Osteoblast (primary cell): Measurements from ENCODE around the gene DPF3. TPM values are rescaled to one million over a fixed set of nuclear protein-coding genes. Genes with fewer than 3 reads are reported as not detected.

Source experiments
- DNase-seq: peaks from one replicate; pipeline ENCODE4 v3.0.0; 2011; ENCODE audit warnings: low spot score, mixed read lengths; ENCODE audit not compliant: insufficient read length; ENCODE audit errors: missing footprints
- H2AFZ ChIP-seq: 2 replicates; pipeline ENCODE4 v1.6.0; 2011; ENCODE audit warnings: mild to moderate bottlenecking, low read length
- H3K27ac ChIP-seq: 2 replicates; pipeline ENCODE4 v1.5.1; 2011; ENCODE audit warnings: mild to moderate bottlenecking, low read depth, low read length, moderate library complexity
- H3K27me3 ChIP-seq: 2 replicates; pipeline ENCODE4 v1.6.0; 2012; ENCODE audit warnings: mild to moderate bottlenecking, control low read depth, inconsistent platforms, low read length, moderate library complexity; ENCODE audit not compliant: insufficient read depth
- H3K36me3 ChIP-seq: 2 replicates; pipeline ENCODE4 v1.5.1; 2011; ENCODE audit warnings: mild to moderate bottlenecking, low read length, control low read depth, moderate library complexity; ENCODE audit not compliant: insufficient read depth
- H3K4me1 ChIP-seq: 2 replicates; pipeline ENCODE4 v1.5.1; 2011; ENCODE audit warnings: mild to moderate bottlenecking, low read length, control low read depth, moderate library complexity; ENCODE audit not compliant: insufficient read depth
- H3K4me2 ChIP-seq: 2 replicates; pipeline ENCODE4 v1.6.0; 2011; ENCODE audit warnings: mild to moderate bottlenecking, low read length; ENCODE audit not compliant: insufficient read depth
- H3K4me3 ChIP-seq: fragments of 200-600 bp; sonication (generic); 3 replicates; pipeline ENCODE4 v1.5.1; 2012; ENCODE audit warnings: mild to moderate bottlenecking, low read length, inconsistent platforms; ENCODE audit not compliant: insufficient read depth
- H3K79me2 ChIP-seq: 2 replicates; pipeline ENCODE4 v1.6.0; 2012; ENCODE audit warnings: mild to moderate bottlenecking, low read length, control low read depth, inconsistent platforms; ENCODE audit not compliant: insufficient read depth
- H3K9me3 ChIP-seq: 2 replicates; pipeline ENCODE4 v1.5.1; 2011; ENCODE audit warnings: low read depth, low read length, control low read depth
- H4K20me1 ChIP-seq: 2 replicates; pipeline ENCODE4 v1.6.0; 2012; ENCODE audit warnings: mild to moderate bottlenecking, low read length, control low read depth; ENCODE audit not compliant: insufficient read depth
- total RNA-seq: library from RNA; depleted of rRNA; stranded (reverse); fragments of >200 nt; gene quantifications from 2 replicates; pipeline ENCODE4 v1.2.3, GENCODE V29; 2012
- TF ChIP-seq, protein P1 (sequence below): IDR thresholded peaks from 2 replicates; pipeline ENCODE4 v1.5.1; 2011; ENCODE audit warnings: mild to moderate bottlenecking, low read depth, low read length, moderate library complexity; ENCODE audit errors: extremely low read depth

The DPF3 gene
- total RNA-seq, 1 donor = 1.8 TPM

GRCh38 chr14:72894323-72894622 lies 372 bp upstream of the DPF3 start:
- Histone ChIP-seq H3K36me3 (no peaks in the 10 kb centered on the region), H4K20me1 (no peaks in the 10 kb centered on the region), H3K4me1 (peaks cover 18% of the 10 kb centered on the region), H2AFZ (peak overlapping the region; percentile 91), H3K4me3 (peak overlapping the region; percentile 88), H3K27me3 (peaks cover 13% of the 10 kb centered on the region), H3K4me2 (peak overlapping the region; percentile 92), H3K27ac (no peak overlapping the region), H3K79me2 (peaks cover 18% of the 10 kb centered on the region), H3K9me3 (no peaks in the 10 kb centered on the region)
- no peak for DNase-seq
- TF ChIP-seq, protein P1, sequence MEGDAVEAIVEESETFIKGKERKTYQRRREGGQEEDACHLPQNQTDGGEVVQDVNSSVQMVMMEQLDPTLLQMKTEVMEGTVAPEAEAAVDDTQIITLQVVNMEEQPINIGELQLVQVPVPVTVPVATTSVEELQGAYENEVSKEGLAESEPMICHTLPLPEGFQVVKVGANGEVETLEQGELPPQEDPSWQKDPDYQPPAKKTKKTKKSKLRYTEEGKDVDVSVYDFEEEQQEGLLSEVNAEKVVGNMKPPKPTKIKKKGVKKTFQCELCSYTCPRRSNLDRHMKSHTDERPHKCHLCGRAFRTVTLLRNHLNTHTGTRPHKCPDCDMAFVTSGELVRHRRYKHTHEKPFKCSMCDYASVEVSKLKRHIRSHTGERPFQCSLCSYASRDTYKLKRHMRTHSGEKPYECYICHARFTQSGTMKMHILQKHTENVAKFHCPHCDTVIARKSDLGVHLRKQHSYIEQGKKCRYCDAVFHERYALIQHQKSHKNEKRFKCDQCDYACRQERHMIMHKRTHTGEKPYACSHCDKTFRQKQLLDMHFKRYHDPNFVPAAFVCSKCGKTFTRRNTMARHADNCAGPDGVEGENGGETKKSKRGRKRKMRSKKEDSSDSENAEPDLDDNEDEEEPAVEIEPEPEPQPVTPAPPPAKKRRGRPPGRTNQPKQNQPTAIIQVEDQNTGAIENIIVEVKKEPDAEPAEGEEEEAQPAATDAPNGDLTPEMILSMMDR = no peak

DNA sequence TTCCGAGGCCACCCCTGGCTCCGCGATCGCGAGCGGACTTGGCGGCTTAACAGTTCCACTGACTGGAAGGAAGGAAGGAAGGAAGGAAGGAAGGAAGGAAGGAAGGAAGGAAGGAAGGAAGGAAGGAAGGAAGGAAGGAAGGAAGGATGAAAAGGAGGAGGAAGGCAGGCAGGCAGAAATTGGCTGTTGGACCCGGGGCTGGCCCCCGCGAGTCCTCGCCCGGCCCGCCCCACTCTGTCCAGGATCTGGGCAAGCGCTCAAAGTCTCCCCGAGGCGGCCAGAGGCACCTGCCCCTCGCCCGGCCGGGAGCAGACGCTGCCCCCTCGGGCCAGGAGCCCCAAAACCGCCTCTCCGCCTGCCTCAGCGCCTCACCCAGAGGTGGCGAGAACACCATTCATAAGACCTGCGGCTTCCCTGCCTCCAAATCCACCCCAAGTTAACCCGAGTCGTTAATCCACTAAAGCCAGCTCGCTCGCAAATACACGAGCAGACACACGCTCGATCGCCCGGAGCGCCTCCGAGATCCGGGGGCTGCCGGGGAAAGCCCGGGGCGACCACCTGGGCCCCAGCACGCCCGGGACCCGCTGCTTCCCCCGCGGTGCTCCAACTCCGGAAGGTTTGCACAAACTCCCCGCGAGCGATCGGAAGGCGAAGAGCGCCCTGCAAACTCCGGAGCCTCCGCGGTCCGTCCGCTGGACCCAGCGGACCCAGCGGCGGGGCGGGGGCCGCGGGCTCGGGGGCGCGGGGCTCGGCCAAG lies 844 bp downstream of the DPF3 start:
- Histone ChIP-seq H3K27ac (no peak overlapping the region), H3K4me1 (peaks cover 18% of the 10 kb centered on the region), H3K79me2 (peaks cover 23% of the 10 kb centered on the region), H4K20me1 (no peaks in the 10 kb centered on the region), H3K36me3 (no peaks in the 10 kb centered on the region), H3K9me3 (no peaks in the 10 kb centered on the region), H2AFZ (peak overlapping the region; percentile 90), H3K4me2 (peak overlapping the region; percentile 92), H3K4me3 (peak overlapping the region; percentile 88), H3K27me3 (peaks cover 13% of the 10 kb centered on the region)
- peak; percentile 75 for DNase-seq
- TF ChIP-seq, protein P1 = no peak

DNA sequence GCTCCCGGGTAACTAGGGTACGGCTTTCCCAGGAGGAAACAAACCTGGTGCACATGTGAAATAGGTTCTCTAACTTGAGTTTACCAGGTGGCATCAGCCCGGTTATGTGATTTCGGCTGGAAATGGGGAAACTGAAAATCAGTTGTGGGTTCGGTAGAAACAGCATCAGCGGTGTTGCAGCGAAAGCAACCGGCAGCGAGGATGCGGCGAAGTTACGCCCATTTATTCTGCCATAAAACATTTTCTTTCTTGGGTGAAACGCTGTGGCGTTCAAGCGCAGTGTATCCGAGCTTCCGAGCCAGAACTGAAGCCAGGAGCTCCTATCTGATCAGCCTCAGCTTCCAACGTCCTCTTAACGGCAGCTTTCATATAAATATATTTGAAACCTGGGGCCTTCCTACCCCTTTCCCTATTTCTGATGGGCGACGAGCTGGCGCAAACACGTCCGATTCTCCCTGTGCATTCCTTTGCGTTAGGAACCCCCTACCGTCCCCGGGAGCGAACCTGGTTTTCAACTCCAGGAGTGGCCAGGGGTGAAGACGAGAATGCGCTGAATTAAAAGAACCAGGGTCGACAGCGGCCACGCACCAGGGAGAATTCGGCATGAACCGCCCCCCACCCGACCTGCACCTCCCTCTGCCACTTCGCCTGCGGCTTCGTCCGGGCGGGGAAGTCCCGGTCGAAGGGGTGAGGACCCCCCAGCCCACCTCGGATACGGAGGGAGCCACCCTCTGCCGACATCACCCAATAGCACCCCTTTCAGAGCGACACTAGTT lies 1.6 kb downstream of the DPF3 start:
- Histone ChIP-seq H3K4me1 (peaks cover 18% of the 10 kb centered on the region), H3K36me3 (no peaks in the 10 kb centered on the region), H4K20me1 (no peaks in the 10 kb centered on the region), H3K4me2 (peak overlapping the region; percentile 92), H3K4me3 (peak overlapping the region; percentile 88), H2AFZ (peak overlapping the region; percentile 90), H3K27me3 (peaks cover 13% of the 10 kb centered on the region), H3K79me2 (peaks cover 29% of the 10 kb centered on the region), H3K27ac (peak overlapping the region; percentile 10), H3K9me3 (no peaks in the 10 kb centered on the region)
- TF ChIP-seq, protein P1 = no peak
- peak; percentile 62 for DNase-seq

DNA sequence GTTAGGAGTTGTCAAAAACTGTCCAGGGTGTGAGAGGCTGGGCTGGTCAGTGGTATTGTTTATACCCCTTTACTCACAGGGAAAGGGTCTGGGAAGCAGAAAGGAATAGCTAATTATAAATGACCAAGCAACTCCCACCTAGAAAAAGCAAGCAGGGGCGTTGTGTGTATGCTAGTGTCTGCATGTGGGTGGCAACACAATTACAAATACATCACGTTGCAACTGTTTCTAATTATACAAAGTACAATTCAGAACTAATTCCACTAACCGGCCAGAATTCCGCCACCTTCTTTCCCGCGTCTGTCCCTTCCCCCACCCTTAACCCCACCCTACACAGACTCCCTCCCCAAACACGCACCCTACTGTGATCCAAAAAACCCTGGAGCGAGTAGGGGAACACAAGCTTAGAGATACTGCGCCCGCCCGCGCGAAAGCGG lies 2.2 kb downstream of the DPF3 start:
- Histone ChIP-seq H3K4me1 (peaks cover 18% of the 10 kb centered on the region), H3K9me3 (no peaks in the 10 kb centered on the region), H2AFZ (peak overlapping the region; percentile 90), H3K27ac (no peak overlapping the region), H3K36me3 (no peaks in the 10 kb centered on the region), H3K27me3 (peaks cover 13% of the 10 kb centered on the region), H3K79me2 (peaks cover 32% of the 10 kb centered on the region), H4K20me1 (no peaks in the 10 kb centered on the region), H3K4me2 (peak overlapping the region; percentile 92), H3K4me3 (peak overlapping the region; percentile 88)
- no peak for DNase-seq
- TF ChIP-seq, protein P1 = no peak
